Testis (tissue), 2 donors: ENCODE data around the gene MB21D2.

Experiments
- POLR2A ChIP-seq: fragments of 450-650 bp; IDR thresholded peaks from one replicate; pipeline ENCODE4 v1.6.1; 2017; ENCODE audit warnings: antibody characterized with exemption, mild to moderate bottlenecking, moderate library complexity
- TF ChIP-seq, protein P1 (sequence below), 3 experiments: fragments of 450-650 bp in 2 of 3; fragments of 200-600 bp in 1 of 3; sonication (generic) in 1 of 3; IDR thresholded peaks; one replicate each; pipeline ENCODE4 v1.5.1; 2016 to 2019; ENCODE audit warnings: antibody characterized with exemption in 3 of 3, mild to moderate bottlenecking in 2 of 3, moderate library complexity in 1 of 3

DNA sequence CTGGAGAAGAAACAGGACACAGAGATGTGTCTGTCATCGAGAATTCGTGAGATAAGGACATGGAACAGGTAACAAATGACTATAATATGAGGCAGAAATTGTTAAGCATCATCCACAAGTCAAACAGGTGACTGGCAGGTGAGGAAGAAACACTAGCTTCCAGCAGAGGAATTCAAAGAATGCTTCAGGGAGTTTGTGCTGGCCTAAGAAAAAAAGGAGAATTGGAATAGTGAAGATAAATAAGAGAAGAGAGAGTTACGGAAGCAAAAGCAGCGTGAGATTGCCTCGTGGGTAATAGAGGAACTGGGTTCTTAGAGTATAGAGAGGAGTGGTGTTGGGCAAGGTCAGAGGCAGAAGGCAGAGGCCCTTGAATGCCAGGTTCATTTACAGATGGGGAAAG, 167.5 kb downstream of the MB21D2 start:
- TF ChIP-seq, protein P1, sequence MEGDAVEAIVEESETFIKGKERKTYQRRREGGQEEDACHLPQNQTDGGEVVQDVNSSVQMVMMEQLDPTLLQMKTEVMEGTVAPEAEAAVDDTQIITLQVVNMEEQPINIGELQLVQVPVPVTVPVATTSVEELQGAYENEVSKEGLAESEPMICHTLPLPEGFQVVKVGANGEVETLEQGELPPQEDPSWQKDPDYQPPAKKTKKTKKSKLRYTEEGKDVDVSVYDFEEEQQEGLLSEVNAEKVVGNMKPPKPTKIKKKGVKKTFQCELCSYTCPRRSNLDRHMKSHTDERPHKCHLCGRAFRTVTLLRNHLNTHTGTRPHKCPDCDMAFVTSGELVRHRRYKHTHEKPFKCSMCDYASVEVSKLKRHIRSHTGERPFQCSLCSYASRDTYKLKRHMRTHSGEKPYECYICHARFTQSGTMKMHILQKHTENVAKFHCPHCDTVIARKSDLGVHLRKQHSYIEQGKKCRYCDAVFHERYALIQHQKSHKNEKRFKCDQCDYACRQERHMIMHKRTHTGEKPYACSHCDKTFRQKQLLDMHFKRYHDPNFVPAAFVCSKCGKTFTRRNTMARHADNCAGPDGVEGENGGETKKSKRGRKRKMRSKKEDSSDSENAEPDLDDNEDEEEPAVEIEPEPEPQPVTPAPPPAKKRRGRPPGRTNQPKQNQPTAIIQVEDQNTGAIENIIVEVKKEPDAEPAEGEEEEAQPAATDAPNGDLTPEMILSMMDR (IDR thresholded peaks at IDR 0.05), result no peak
- TF ChIP-seq POLR2A, result no peak
